Breast epithelium (tissue), 4 donors: ENCODE measurements around the gene MSL1. TPM values are rescaled to one million over a fixed set of nuclear protein-coding genes. Genes with fewer than 3 reads are reported as not detected.
"Not testable (repeated sequence)": the region's sequence is repeated elsewhere in the genome, so short reads cannot be mapped to it uniquely, and the experiment has no call there.

Source experiments
- DNase-seq, 2 donors: peaks; one replicate each; pipeline ENCODE4 v3.0.0-alpha.2; 2019; ENCODE audit warnings: low spot score in 2 of 2
- H3K27ac ChIP-seq, 2 donors: fragments of 200-600 bp; sonication (generic) in 1 of 2; one replicate each; pipeline ENCODE4 v1.5.1; 2016 to 2019; ENCODE audit warnings: mild to moderate bottlenecking in 1 of 2
- H3K27me3 ChIP-seq, 2 donors: fragments of 200-600 bp; sonication (generic) in 1 of 2; one replicate each; pipeline versions ENCODE4 v1.5.1 to v1.6.0; 2017 to 2019; ENCODE audit warnings: control low read depth in 1 of 2, mild to moderate bottlenecking in 1 of 2
- H3K36me3 ChIP-seq: fragments of 200-600 bp; one replicate; pipeline ENCODE4 v1.5.1; 2019
- H3K4me1 ChIP-seq, 2 donors: fragments of 200-600 bp; sonication (generic); one replicate each; pipeline ENCODE4 v1.5.1; 2016 to 2019; ENCODE audit warnings: control low read depth in 1 of 2
- H3K4me3 ChIP-seq, 3 donors: fragments of 200-600 bp; sonication (generic); 1 replicate in 2 of 3; 2 replicates in 1 of 3; pipeline ENCODE4 v1.5.1; 2016 to 2019; ENCODE audit warnings: mild to moderate bottlenecking in 3 of 3, moderate library complexity in 2 of 3
- H3K9me3 ChIP-seq, 2 donors: fragments of 200-600 bp; sonication (generic) in 1 of 2; one replicate each; pipeline ENCODE4 v1.5.1; 2016 to 2019; ENCODE audit warnings: control low read depth in 1 of 2
- CTCF ChIP-seq, 3 donors: fragments of 450-650 bp; IDR thresholded peaks; one replicate each; pipeline ENCODE4 v1.5.1; 2016 to 2017; ENCODE audit warnings: antibody characterized with exemption in 3 of 3, mild to moderate bottlenecking in 3 of 3, moderate library complexity in 3 of 3
- POLR2A ChIP-seq: fragments of 450-650 bp; IDR thresholded peaks from one replicate; pipeline ENCODE4 v1.6.1; 2016; ENCODE audit warnings: antibody characterized with exemption, mild to moderate bottlenecking, moderate library complexity
- POLR2AphosphoS5 ChIP-seq, 3 donors: sonication (generic); formaldehyde crosslinking; IDR thresholded peaks; one replicate each; pipeline ENCODE4 v1.6.1; 2017; ENCODE audit warnings: antibody characterized with exemption in 3 of 3
- intact Hi-C: fragments of 100-400 bp; cut with DNase I; formaldehyde crosslinking; loops from one replicate; pipeline ENCODE4 v1.15.1; 2023; ENCODE audit warnings: low total_unique reads
- total RNA-seq, 3 donors: library from RNA; depleted of rRNA; stranded (reverse); fragments of >200 nt; gene quantifications; one replicate each; pipeline ENCODE4 v1.1.0, GENCODE V29; 2016

The MSL1 gene
- total RNA-seq, 3 donors from 2014 or later = 49.3 to 79.3 (median 78.2) TPM

- intact Hi-C loops = no loop called here
- H3K9me3 ChIP-seq = no peaks in the 10 kb centered on the region
- H3K27ac ChIP-seq = peak overlapping the region; percentile 98 to 99
- peaks cover 0 to 5% of the 10 kb centered on the region in 2 donors for H3K4me1 ChIP-seq
- peak overlapping the region; percentile 75 to 98 (median 84) for H3K4me3 ChIP-seq
- peak in 1 of 2 donors; percentile 30 for DNase-seq
- no peak for TF ChIP-seq POLR2AphosphoS5 (IDR thresholded peaks at IDR 0.05)
- TF ChIP-seq POLR2A = no peak
- TF ChIP-seq CTCF (IDR thresholded peaks at IDR 0.05) = no peak
- H3K36me3 ChIP-seq = peaks cover 3% of the 10 kb centered on the region
- H3K27me3 ChIP-seq = no peaks in the 10 kb centered on the region
Observed at GRCh38 chr17:40139566-40140058, 17.8 kb downstream of the MSL1 start.

GRCh38 chr17:40143166-40143565 lies 21.4 kb downstream of the MSL1 start:
- H3K27me3 ChIP-seq, H3K9me3 ChIP-seq, DNase-seq, H3K4me1 ChIP-seq, H3K4me3 ChIP-seq, H3K36me3 ChIP-seq, intact Hi-C loops, H3K27ac ChIP-seq: not testable (repeated sequence)

GRCh38 chr17:40145476-40145875 lies 23.7 kb downstream of the MSL1 start:
- Histone ChIP-seq H3K9me3 (no peaks in the 10 kb centered on the region), H3K27me3 (no peaks in the 10 kb centered on the region), H3K4me1 (peaks cover 0 to 5% of the 10 kb centered on the region in 2 donors), H3K4me3 (no peak overlapping the region), H3K27ac (no peak overlapping the region), H3K36me3 (peaks cover 3% of the 10 kb centered on the region)
- intact Hi-C loops = no loop called here
- no peak for DNase-seq
- TF ChIP-seq POLR2A = no peak
- no peak for TF ChIP-seq CTCF (IDR thresholded peaks at IDR 0.05)
- TF ChIP-seq POLR2AphosphoS5 (IDR thresholded peaks at IDR 0.05) = no peak

- Histone ChIP-seq H3K4me3 (no peak overlapping the region), H3K27me3 (no peaks in the 10 kb centered on the region), H3K9me3 (no peaks in the 10 kb centered on the region), H3K4me1 (no peaks in the 10 kb centered on the region), H3K27ac (no peak overlapping the region), H3K36me3 (no peaks in the 10 kb centered on the region)
- no peak for DNase-seq
- intact Hi-C loops = no loop called here
- TF ChIP-seq POLR2A (no peak), CTCF (IDR thresholded peaks at IDR 0.05) (no peak)
Observed at GRCh38 chr17:40148527-40148926, 26.8 kb downstream of the MSL1 start.

GRCh38 chr17:40150276-40150675 lies 28.5 kb downstream of the MSL1 start:
- H3K27me3 ChIP-seq = no peaks in the 10 kb centered on the region
- no peaks in the 10 kb centered on the region for H3K9me3 ChIP-seq
- H3K4me1 ChIP-seq = no peaks in the 10 kb centered on the region
- no peak for TF ChIP-seq POLR2A
- no peak for TF ChIP-seq CTCF (IDR thresholded peaks at IDR 0.05)
- TF ChIP-seq POLR2AphosphoS5 (IDR thresholded peaks at IDR 0.05) = no peak
- intact Hi-C loops = no loop called here
- no peaks in the 10 kb centered on the region for H3K36me3 ChIP-seq
- no peak for DNase-seq
- no peak overlapping the region for H3K27ac ChIP-seq
- H3K4me3 ChIP-seq = no peak overlapping the region

- intact Hi-C loops = no loop called here
- Histone ChIP-seq H3K36me3 (no peaks in the 10 kb centered on the region), H3K27me3 (no peaks in the 10 kb centered on the region), H3K4me1 (no peaks in the 10 kb centered on the region), H3K27ac (no peak overlapping the region), H3K9me3 (no peaks in the 10 kb centered on the region), H3K4me3 (no peak overlapping the region)
- no peak for TF ChIP-seq POLR2AphosphoS5 (IDR thresholded peaks at IDR 0.05)
- TF ChIP-seq POLR2A = no peak
- no peak for TF ChIP-seq CTCF (IDR thresholded peaks at IDR 0.05)
- DNase-seq = no peak
Observed at GRCh38 chr17:40151414-40151963, 29.7 kb downstream of the MSL1 start.
